OCI-LY7 (cell line): ENCODE data around the gene YTHDC1.

ENCODE experiments used
- CTCF ChIP-seq: fragments of 200-600 bp; sonication (generic); conservative IDR thresholded peaks from 2 replicates; pipeline ENCODE4 v1.5.1; 2014; ENCODE audit warnings: mild to moderate bottlenecking, antibody characterized with exemption, low read length, moderate library complexity, mixed read lengths
- EZH2phosphoT487 ChIP-seq: fragments of 200-600 bp; sonication (generic); IDR thresholded peaks from 2 replicates; pipeline ENCODE4 v1.6.1; 2018; ENCODE audit warnings: low read depth, borderline replicate concordance, mild to moderate bottlenecking, mixed run types, antibody characterized with exemption, low read length, moderate library complexity, mixed read lengths

GRCh38 chr4:68368691-68369131 lies 18.8 kb upstream of the YTHDC1 start:
- TF ChIP-seq EZH2phosphoT487 (no peak), CTCF (no peak)
